ENCODE data around the gene SLC25A14. TPM values are rescaled to one million over a fixed set of nuclear protein-coding genes. Genes with fewer than 3 reads are reported as not detected.

SLC25A14 gene
- polyA plus RNA-seq, 3 donors, result 5.2 to 7.0 (median 6.7) TPM

Other genes with a start within 250 kb of the SLC25A14 start
- 1 to 10 TPM; 1.6 to 10.0 (median 6.7) TPM for gene ELF4, start 229.4 kb upstream of the SLC25A14 start, polyA plus RNA-seq
- 10 to 100 TPM; 19.6 to 41.5 (median 24.5) TPM for gene AIFM1, start 174.1 kb upstream of the SLC25A14 start, polyA plus RNA-seq
- under 1 TPM; 0.37 to 0.95 (median 0.56) TPM for gene RAB33A, start 168.0 kb upstream of the SLC25A14 start, polyA plus RNA-seq
- 1 to 10 TPM in 1 of 3 donors, under 1 TPM in 2; 0.61 to 1.9 (median 0.92) TPM for gene ZNF280C, start 71.0 kb upstream of the SLC25A14 start, polyA plus RNA-seq
- under 1 TPM in 1 of 3 donors, not detected in 2; 0.53 TPM for gene GPR119, start 45.8 kb downstream of the SLC25A14 start, polyA plus RNA-seq
- gene RBMX2, start 62.1 kb downstream of the SLC25A14 start, polyA plus RNA-seq, result 10 to 100 TPM; 11.3 to 24.7 (median 11.7) TPM

Data from adipose tissue (tissue), 3 donors.